Measurements from ENCODE around the gene TTC8.

TTC8 gene

GRCh38 chr14:88829188-88829587 lies 4.7 kb downstream of the TTC8 start:
- TF ChIP-seq CTCF (IDR thresholded peaks at IDR 0.05; ENCODE audit: poor library complexity, severe bottlenecking): no peak
- no peak for DNase-seq (ENCODE audit: low spot score)
- no peak overlapping the region for H3K27ac ChIP-seq (ENCODE audit: poor library complexity, severe bottlenecking)
- peaks cover 19% of the 10 kb centered on the region for H3K4me1 ChIP-seq (ENCODE audit: insufficient read depth, poor library complexity, severe bottlenecking)
- no peaks in the 10 kb centered on the region for H3K9me3 ChIP-seq (ENCODE audit: severe bottlenecking)
- no peaks in the 10 kb centered on the region for H3K27me3 ChIP-seq (ENCODE audit: insufficient read depth, poor library complexity, severe bottlenecking)
- no peaks in the 10 kb centered on the region for H3K36me3 ChIP-seq (ENCODE audit: low read depth)
- no peak for ATAC-seq (ENCODE audit: low read depth)
- H3K4me3 ChIP-seq (ENCODE audit: severe bottlenecking): no peak overlapping the region

- ATAC-seq (ENCODE audit: low read depth) (no peak), DNase-seq (ENCODE audit: low spot score) (no peak)
- Histone ChIP-seq H3K4me3 (ENCODE audit: severe bottlenecking) (no peak overlapping the region), H3K36me3 (ENCODE audit: low read depth) (no peaks in the 10 kb centered on the region), H3K27me3 (ENCODE audit: insufficient read depth, poor library complexity, severe bottlenecking) (no peaks in the 10 kb centered on the region), H3K9me3 (ENCODE audit: severe bottlenecking) (no peaks in the 10 kb centered on the region), H3K27ac (ENCODE audit: poor library complexity, severe bottlenecking) (no peak overlapping the region), H3K4me1 (ENCODE audit: insufficient read depth, poor library complexity, severe bottlenecking) (peaks cover 25% of the 10 kb centered on the region)
- no peak for TF ChIP-seq CTCF (IDR thresholded peaks at IDR 0.05; ENCODE audit: poor library complexity, severe bottlenecking)
These were observed 5.3 kb downstream of the TTC8 start for GRCh38 chr14:88829685-88830302.

GRCh38 chr14:88831284-88831683 lies 6.8 kb downstream of the TTC8 start:
- Histone ChIP-seq H3K27ac (ENCODE audit: poor library complexity, severe bottlenecking) (peak overlapping the region; percentile 25), H3K4me1 (ENCODE audit: insufficient read depth, poor library complexity, severe bottlenecking) (peaks cover 29% of the 10 kb centered on the region), H3K9me3 (ENCODE audit: severe bottlenecking) (no peaks in the 10 kb centered on the region), H3K36me3 (ENCODE audit: low read depth) (no peaks in the 10 kb centered on the region), H3K4me3 (ENCODE audit: severe bottlenecking) (no peak overlapping the region), H3K27me3 (ENCODE audit: insufficient read depth, poor library complexity, severe bottlenecking) (no peaks in the 10 kb centered on the region)
- DNase-seq (ENCODE audit: low spot score) (no peak), ATAC-seq (ENCODE audit: low read depth) (peak; percentile 95)
- TF ChIP-seq CTCF (IDR thresholded peaks at IDR 0.05; ENCODE audit: poor library complexity, severe bottlenecking): no peak

- ATAC-seq (ENCODE audit: low read depth): peak; percentile 42
- H3K4me1 ChIP-seq (ENCODE audit: insufficient read depth, poor library complexity, severe bottlenecking): peaks cover 29% of the 10 kb centered on the region
- no peaks in the 10 kb centered on the region for H3K27me3 ChIP-seq (ENCODE audit: insufficient read depth, poor library complexity, severe bottlenecking)
- TF ChIP-seq CTCF (IDR thresholded peaks at IDR 0.05; ENCODE audit: poor library complexity, severe bottlenecking): no peak
- H3K9me3 ChIP-seq (ENCODE audit: severe bottlenecking): no peaks in the 10 kb centered on the region
- H3K36me3 ChIP-seq (ENCODE audit: low read depth): 0 out of 2 replicates have a peak, but pooled peaks cover 4% of the 10 kb centered on the region
- DNase-seq (ENCODE audit: low spot score): no peak
- no peak overlapping the region for H3K4me3 ChIP-seq (ENCODE audit: severe bottlenecking)
- peak overlapping the region; percentile 7 for H3K27ac ChIP-seq (ENCODE audit: poor library complexity, severe bottlenecking)
These were observed 10.5 kb downstream of the TTC8 start for GRCh38 chr14:88834883-88835431.

- no peak for TF ChIP-seq CTCF (IDR thresholded peaks at IDR 0.05; ENCODE audit: poor library complexity, severe bottlenecking)
- ATAC-seq (ENCODE audit: low read depth) (no peak), DNase-seq (ENCODE audit: low spot score) (no peak)
- H3K9me3 ChIP-seq (ENCODE audit: severe bottlenecking): no peaks in the 10 kb centered on the region
- no peaks in the 10 kb centered on the region for H3K27me3 ChIP-seq (ENCODE audit: insufficient read depth, poor library complexity, severe bottlenecking)
- no peak overlapping the region for H3K27ac ChIP-seq (ENCODE audit: poor library complexity, severe bottlenecking)
- peaks cover 5% of the 10 kb centered on the region; the same call in 1 of the 2 replicates for H3K36me3 ChIP-seq (ENCODE audit: low read depth)
- H3K4me1 ChIP-seq (ENCODE audit: insufficient read depth, poor library complexity, severe bottlenecking): peaks cover 29% of the 10 kb centered on the region
- no peak overlapping the region for H3K4me3 ChIP-seq (ENCODE audit: severe bottlenecking)
These were observed 11.2 kb downstream of the TTC8 start for GRCh38 chr14:88835661-88836060.
